ENCODE data around the gene FHIP1B.

Gene FHIP1B

GRCh38 chr11:6204706-6205105 is 29.7 kb downstream of the FHIP1B start:
- no peak for TF ChIP-seq CTCF (IDR thresholded peaks at IDR 0.05; ENCODE audit: low read depth, low read length)
- no peaks in the 10 kb centered on the region for H3K27me3 ChIP-seq (ENCODE audit: insufficient read depth, low read depth, severe bottlenecking)
- no peak overlapping the region for H3K4me3 ChIP-seq (ENCODE audit: low read depth, low read length)
- no peak overlapping the region for H3K27ac ChIP-seq
- H3K9me3 ChIP-seq (ENCODE audit: severe bottlenecking): no peaks in the 10 kb centered on the region
- no peaks in the 10 kb centered on the region; the same call in 1 of the 2 replicates for H3K36me3 ChIP-seq
- DNase-seq: no peak

GRCh38 chr11:6203327-6203726 is 31.1 kb downstream of the FHIP1B start:
- Histone ChIP-seq H3K27ac (no peak overlapping the region), H3K4me3 (ENCODE audit: low read depth, low read length) (no peak overlapping the region), H3K36me3 (no peaks in the 10 kb centered on the region; the same call in 1 of the 2 replicates), H3K9me3 (ENCODE audit: severe bottlenecking) (no peaks in the 10 kb centered on the region), H3K27me3 (ENCODE audit: insufficient read depth, low read depth, severe bottlenecking) (no peaks in the 10 kb centered on the region)
- no peak for DNase-seq
- TF ChIP-seq CTCF (IDR thresholded peaks at IDR 0.05; ENCODE audit: low read depth, low read length): no peak

- Histone ChIP-seq H3K27me3 (ENCODE audit: insufficient read depth, low read depth, severe bottlenecking) (no peaks in the 10 kb centered on the region), H3K36me3 (no peaks in the 10 kb centered on the region; the same call in 1 of the 2 replicates), H3K9me3 (ENCODE audit: severe bottlenecking) (no peaks in the 10 kb centered on the region), H3K27ac (no peak overlapping the region), H3K4me3 (ENCODE audit: low read depth, low read length) (no peak overlapping the region)
- TF ChIP-seq CTCF (IDR thresholded peaks at IDR 0.05; ENCODE audit: low read depth, low read length): no peak
- DNase-seq: no peak
These were observed 32.4 kb downstream of the FHIP1B start for GRCh38 chr11:6202041-6202440.

- H3K9me3 ChIP-seq (ENCODE audit: severe bottlenecking): no peaks in the 10 kb centered on the region
- no peak for TF ChIP-seq CTCF (IDR thresholded peaks at IDR 0.05; ENCODE audit: low read depth, low read length)
- no peak overlapping the region for H3K27ac ChIP-seq
- no peak overlapping the region for H3K4me3 ChIP-seq (ENCODE audit: low read depth, low read length)
- no peak for DNase-seq
- H3K36me3 ChIP-seq: no peaks in the 10 kb centered on the region; the same call in 1 of the 2 replicates
- no peaks in the 10 kb centered on the region for H3K27me3 ChIP-seq (ENCODE audit: insufficient read depth, low read depth, severe bottlenecking)
These were observed 33.0 kb downstream of the FHIP1B start for GRCh38 chr11:6201481-6201880.

GRCh38 chr11:6200975-6201374 is 33.5 kb downstream of the FHIP1B start:
- Histone ChIP-seq H3K4me3 (ENCODE audit: low read depth, low read length) (no peak overlapping the region), H3K9me3 (ENCODE audit: severe bottlenecking) (no peaks in the 10 kb centered on the region), H3K27ac (no peak overlapping the region), H3K27me3 (ENCODE audit: insufficient read depth, low read depth, severe bottlenecking) (no peaks in the 10 kb centered on the region), H3K36me3 (no peaks in the 10 kb centered on the region; the same call in 1 of the 2 replicates)
- no peak for DNase-seq
- TF ChIP-seq CTCF (IDR thresholded peaks at IDR 0.05; ENCODE audit: low read depth, low read length): no peak

- no peak for TF ChIP-seq CTCF (IDR thresholded peaks at IDR 0.05; ENCODE audit: low read depth, low read length)
- Histone ChIP-seq H3K4me3 (ENCODE audit: low read depth, low read length) (no peak within 1 kb of the TSS), H3K36me3 (no peaks in the 10 kb centered on the region; the same call in 1 of the 2 replicates), H3K9me3 (ENCODE audit: severe bottlenecking) (no peaks in the 10 kb centered on the region), H3K27me3 (ENCODE audit: insufficient read depth, low read depth, severe bottlenecking) (no peaks in the 10 kb centered on the region), H3K27ac (no peak within 1 kb of the TSS)
- DNase-seq: no peak
These were observed 35.1 kb downstream of the FHIP1B start, which contains the start of gene OR52W1 for GRCh38 chr11:6199174-6199810. Gene OR52W1, plus strand, starts transcription at chr11:6199224. Its CDS starts 0 bp downstream, at chr11:6199224.

All from WERI-Rb-1 (cell line).